ENCODE data around the gene DNAJC1. TPM values are rescaled to one million over a fixed set of nuclear protein-coding genes. Genes with fewer than 3 reads are reported as not detected.

Gene DNAJC1
- polyA plus RNA-seq, 1 donor (not counting 4 experiments of a cell fraction or from before 2014, with no cell fraction given), result 24.8 TPM

DNA sequence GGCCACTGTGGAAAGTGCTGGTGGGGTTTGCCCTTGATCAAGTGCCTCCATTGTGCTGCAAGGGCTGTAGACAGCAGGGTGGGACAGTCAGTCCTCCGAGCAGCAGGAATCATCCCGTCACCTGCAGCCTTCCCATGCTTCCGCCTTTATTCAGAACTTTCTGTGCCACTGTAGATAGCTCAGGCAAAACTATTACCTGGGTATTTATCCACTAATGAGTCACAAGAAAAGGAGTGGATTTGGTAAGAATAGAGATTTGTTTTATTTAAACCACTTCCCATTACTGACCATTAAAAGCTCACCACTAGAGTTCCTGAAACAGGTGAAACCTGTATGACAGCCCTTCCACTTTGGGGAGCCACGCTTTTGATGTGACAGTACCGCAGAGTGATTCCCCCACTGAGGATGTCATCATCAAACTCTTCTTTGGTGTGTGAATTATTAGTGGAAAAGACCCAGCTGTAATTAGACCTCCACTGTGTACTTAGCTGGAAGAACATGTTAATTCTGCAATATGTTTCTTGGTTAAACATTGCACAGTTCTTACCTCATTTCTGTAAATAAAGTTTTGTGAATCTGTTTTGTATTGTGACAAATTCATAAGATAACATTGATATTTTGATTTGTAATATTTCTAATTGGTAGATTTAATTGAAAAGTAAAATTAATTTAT lies 260.7 kb downstream of the DNAJC1 start:
- Histone ChIP-seq H3K4me3 (ENCODE audit: control insufficient read depth in 2 of 3, extremely low read depth in 1 of 3, insufficient read depth in 2 of 3, low read depth in 1 of 3, low read length in 3 of 3) (no peak overlapping the region), H3K4me1 (ENCODE audit: control insufficient read depth, extremely low read depth, insufficient read depth, low read length) (peaks cover 3% of the 10 kb centered on the region), H3K9me3 (ENCODE audit: control insufficient read depth, low read depth, low read length) (no peaks in the 10 kb centered on the region), H3K36me3 (ENCODE audit: control insufficient read depth in 2 of 2, extremely low read depth in 1 of 2, insufficient read depth in 2 of 2, low read length in 2 of 2) (peaks cover 19 to 23% of the 10 kb centered on the region in 2 experiments), H3K27ac (ENCODE audit: control insufficient read depth, insufficient read depth, low read length) (no peak overlapping the region), H3K9me1 (ENCODE audit: control insufficient read depth, extremely low read depth, insufficient read depth, low read length) (no peaks in the 10 kb centered on the region), H3K9ac (ENCODE audit: control insufficient read depth, extremely low read depth, insufficient read depth, low read length) (no peak overlapping the region), H3K27me3 (ENCODE audit: control insufficient read depth, extremely low read depth, insufficient read depth, low read length) (no peaks in the 10 kb centered on the region), H3K79me2 (ENCODE audit: control insufficient read depth, insufficient read depth, low read length) (no peaks in the 10 kb centered on the region), H4K20me1 (ENCODE audit: control insufficient read depth, extremely low read depth, insufficient read depth, low read length) (no peaks in the 10 kb centered on the region), H2AFZ (ENCODE audit: control insufficient read depth, low read length) (no peak overlapping the region), H3K4me2 (ENCODE audit: control insufficient read depth, extremely low read depth, insufficient read depth, low read depth, low read length) (no peak overlapping the region)
- dilution Hi-C loops (cut with MboI; ENCODE audit: extremely low pct_ligation_motif_present, low sequenced_read_pairs), result no loop called here
- TF ChIP-seq, protein P1, sequence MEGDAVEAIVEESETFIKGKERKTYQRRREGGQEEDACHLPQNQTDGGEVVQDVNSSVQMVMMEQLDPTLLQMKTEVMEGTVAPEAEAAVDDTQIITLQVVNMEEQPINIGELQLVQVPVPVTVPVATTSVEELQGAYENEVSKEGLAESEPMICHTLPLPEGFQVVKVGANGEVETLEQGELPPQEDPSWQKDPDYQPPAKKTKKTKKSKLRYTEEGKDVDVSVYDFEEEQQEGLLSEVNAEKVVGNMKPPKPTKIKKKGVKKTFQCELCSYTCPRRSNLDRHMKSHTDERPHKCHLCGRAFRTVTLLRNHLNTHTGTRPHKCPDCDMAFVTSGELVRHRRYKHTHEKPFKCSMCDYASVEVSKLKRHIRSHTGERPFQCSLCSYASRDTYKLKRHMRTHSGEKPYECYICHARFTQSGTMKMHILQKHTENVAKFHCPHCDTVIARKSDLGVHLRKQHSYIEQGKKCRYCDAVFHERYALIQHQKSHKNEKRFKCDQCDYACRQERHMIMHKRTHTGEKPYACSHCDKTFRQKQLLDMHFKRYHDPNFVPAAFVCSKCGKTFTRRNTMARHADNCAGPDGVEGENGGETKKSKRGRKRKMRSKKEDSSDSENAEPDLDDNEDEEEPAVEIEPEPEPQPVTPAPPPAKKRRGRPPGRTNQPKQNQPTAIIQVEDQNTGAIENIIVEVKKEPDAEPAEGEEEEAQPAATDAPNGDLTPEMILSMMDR (optimal IDR thresholded peaks at IDR 0.05 in 1 of 3, IDR thresholded peaks at IDR 0.05 in 1 of 3, conservative IDR thresholded peaks at IDR 0.05 in 1 of 3; ENCODE audit: extremely low read depth in 1 of 3, insufficient read depth in 2 of 3, low read length in 3 of 3), result no peak
- TF ChIP-seq EZH2 (IDR thresholded peaks at IDR 0.05; ENCODE audit: low read length), result no peak
- no peak for DNase-seq (ENCODE audit: low read depth, low spot score)
- no peak for FAIRE-seq

DNA sequence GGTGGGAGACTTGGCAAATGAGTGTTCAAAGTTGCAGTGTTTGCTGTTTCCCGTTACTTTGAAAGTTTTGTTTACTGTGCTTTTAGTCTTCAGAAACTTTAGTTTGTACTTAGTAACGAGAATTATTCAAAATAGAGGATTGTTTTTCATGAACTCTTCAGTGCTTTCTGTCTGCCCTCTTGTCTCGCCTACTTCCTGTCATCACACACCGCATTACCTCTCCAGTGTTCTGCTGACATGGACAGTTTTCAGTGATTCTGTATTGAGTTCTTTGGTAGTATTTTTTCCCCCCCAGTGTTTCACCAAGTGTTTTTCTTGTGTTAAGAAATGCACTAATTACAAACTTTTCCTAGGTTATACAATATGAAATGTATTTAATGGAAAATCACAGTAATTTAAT lies 262.5 kb downstream of the DNAJC1 start:
- H4K20me1 ChIP-seq (ENCODE audit: control insufficient read depth, extremely low read depth, insufficient read depth, low read length), result no peaks in the 10 kb centered on the region
- H3K9me1 ChIP-seq (ENCODE audit: control insufficient read depth, extremely low read depth, insufficient read depth, low read length), result no peaks in the 10 kb centered on the region
- H3K4me3 ChIP-seq (ENCODE audit: control insufficient read depth in 2 of 3, extremely low read depth in 1 of 3, insufficient read depth in 2 of 3, low read depth in 1 of 3, low read length in 3 of 3), result no peak overlapping the region
- peaks cover 22 to 23% of the 10 kb centered on the region in 2 experiments for H3K36me3 ChIP-seq (ENCODE audit: control insufficient read depth in 2 of 2, extremely low read depth in 1 of 2, insufficient read depth in 2 of 2, low read length in 2 of 2)
- no peaks in the 10 kb centered on the region for H3K79me2 ChIP-seq (ENCODE audit: control insufficient read depth, insufficient read depth, low read length)
- H3K9me3 ChIP-seq (ENCODE audit: control insufficient read depth, low read depth, low read length), result no peaks in the 10 kb centered on the region
- TF ChIP-seq, protein P1 (optimal IDR thresholded peaks at IDR 0.05 in 1 of 3, IDR thresholded peaks at IDR 0.05 in 1 of 3, conservative IDR thresholded peaks at IDR 0.05 in 1 of 3; ENCODE audit: extremely low read depth in 1 of 3, insufficient read depth in 2 of 3, low read length in 3 of 3), result no peak
- no peak for TF ChIP-seq EZH2 (IDR thresholded peaks at IDR 0.05; ENCODE audit: low read length)
- H2AFZ ChIP-seq (ENCODE audit: control insufficient read depth, low read length), result no peak overlapping the region
- no peaks in the 10 kb centered on the region for H3K27me3 ChIP-seq (ENCODE audit: control insufficient read depth, extremely low read depth, insufficient read depth, low read length)
- H3K27ac ChIP-seq (ENCODE audit: control insufficient read depth, insufficient read depth, low read length), result no peak overlapping the region
- H3K4me2 ChIP-seq (ENCODE audit: control insufficient read depth, extremely low read depth, insufficient read depth, low read depth, low read length), result no peak overlapping the region
- DNase-seq (ENCODE audit: low read depth, low spot score), result no peak
- FAIRE-seq, result no peak
- H3K4me1 ChIP-seq (ENCODE audit: control insufficient read depth, extremely low read depth, insufficient read depth, low read length), result peaks cover 3% of the 10 kb centered on the region
- dilution Hi-C loops (cut with MboI; ENCODE audit: extremely low pct_ligation_motif_present, low sequenced_read_pairs), result no loop called here
- H3K9ac ChIP-seq (ENCODE audit: control insufficient read depth, extremely low read depth, insufficient read depth, low read length), result no peak overlapping the region
